AG10803 (cell line): ENCODE measurements around the gene MDM4.

ENCODE experiments used
- DNase-seq: peaks from one replicate; pipeline ENCODE4 v3.0.0; 2010; ENCODE audit warnings: low read depth
- H3K4me3 ChIP-seq: 2 replicates; pipeline ENCODE4 v1.5.1; 2011; ENCODE audit warnings: mild to moderate bottlenecking, low read length, control low read depth
- CTCF ChIP-seq: conservative IDR thresholded peaks from 2 replicates; pipeline ENCODE4 v1.5.1; 2011; ENCODE audit warnings: mild to moderate bottlenecking, low read length, control low read depth, inconsistent platforms

MDM4 gene

GRCh38 chr1:204530932-204531331 is 14.7 kb downstream of the MDM4 start:
- DNase-seq, result no peak
- no peak for TF ChIP-seq CTCF
- no peak overlapping the region for H3K4me3 ChIP-seq

- H3K4me3 ChIP-seq, result no peak overlapping the region
- no peak for DNase-seq
- no peak for TF ChIP-seq CTCF
Observed at GRCh38 chr1:204532832-204533231, 16.6 kb downstream of the MDM4 start.

GRCh38 chr1:204541626-204542025 is 25.4 kb downstream of the MDM4 start:
- TF ChIP-seq CTCF, result no peak
- DNase-seq, result no peak
- no peak overlapping the region for H3K4me3 ChIP-seq

GRCh38 chr1:204544321-204544720 is 28.1 kb downstream of the MDM4 start:
- H3K4me3 ChIP-seq, result no peak overlapping the region
- TF ChIP-seq CTCF, result no peak
- peak; percentile 39 for DNase-seq

GRCh38 chr1:204545202-204545601 is 29.0 kb downstream of the MDM4 start:
- DNase-seq, result peak; percentile 39

GRCh38 chr1:204545881-204546280 is 29.7 kb downstream of the MDM4 start:
- H3K4me3 ChIP-seq, result no peak overlapping the region
- TF ChIP-seq CTCF, result no peak
- no peak for DNase-seq

More at GRCh38 chr1:204545202-204545601, 29.0 kb downstream of the MDM4 start:
- no peak overlapping the region for H3K4me3 ChIP-seq
- TF ChIP-seq CTCF, result no peak

GRCh38 chr1:204548265-204548664 is 32.1 kb downstream of the MDM4 start:
- no peak overlapping the region for H3K4me3 ChIP-seq
- no peak for TF ChIP-seq CTCF
- no peak for DNase-seq
